Measurements from ENCODE around the gene RNF212B.
"Not testable (repeated sequence)": the region's sequence is repeated elsewhere in the genome, so short reads cannot be mapped to it uniquely, and the experiment has no call there.

GRCh38 chr14:23224958-23225357, 12.8 kb upstream of the RNF212B start:
- TF ChIP-seq, protein P1, sequence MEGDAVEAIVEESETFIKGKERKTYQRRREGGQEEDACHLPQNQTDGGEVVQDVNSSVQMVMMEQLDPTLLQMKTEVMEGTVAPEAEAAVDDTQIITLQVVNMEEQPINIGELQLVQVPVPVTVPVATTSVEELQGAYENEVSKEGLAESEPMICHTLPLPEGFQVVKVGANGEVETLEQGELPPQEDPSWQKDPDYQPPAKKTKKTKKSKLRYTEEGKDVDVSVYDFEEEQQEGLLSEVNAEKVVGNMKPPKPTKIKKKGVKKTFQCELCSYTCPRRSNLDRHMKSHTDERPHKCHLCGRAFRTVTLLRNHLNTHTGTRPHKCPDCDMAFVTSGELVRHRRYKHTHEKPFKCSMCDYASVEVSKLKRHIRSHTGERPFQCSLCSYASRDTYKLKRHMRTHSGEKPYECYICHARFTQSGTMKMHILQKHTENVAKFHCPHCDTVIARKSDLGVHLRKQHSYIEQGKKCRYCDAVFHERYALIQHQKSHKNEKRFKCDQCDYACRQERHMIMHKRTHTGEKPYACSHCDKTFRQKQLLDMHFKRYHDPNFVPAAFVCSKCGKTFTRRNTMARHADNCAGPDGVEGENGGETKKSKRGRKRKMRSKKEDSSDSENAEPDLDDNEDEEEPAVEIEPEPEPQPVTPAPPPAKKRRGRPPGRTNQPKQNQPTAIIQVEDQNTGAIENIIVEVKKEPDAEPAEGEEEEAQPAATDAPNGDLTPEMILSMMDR (IDR thresholded peaks at IDR 0.05; ENCODE audit: low read length): not testable (repeated sequence)
- not testable (repeated sequence) for TF ChIP-seq EZH2 (IDR thresholded peaks at IDR 0.05; ENCODE audit: borderline replicate concordance, low read length)
